Testis (tissue), 2 donors: Measurements from ENCODE around the gene SMYD3.

ENCODE experiments used
- CTCF ChIP-seq, 3 experiments: fragments of 450-650 bp in 2 of 3; fragments of 200-600 bp in 1 of 3; sonication (generic) in 1 of 3; IDR thresholded peaks; one replicate each; pipeline ENCODE4 v1.5.1; 2016 to 2019; ENCODE audit warnings: antibody characterized with exemption in 3 of 3, mild to moderate bottlenecking in 2 of 3, moderate library complexity in 1 of 3
- POLR2A ChIP-seq: fragments of 450-650 bp; IDR thresholded peaks from one replicate; pipeline ENCODE4 v1.6.1; 2017; ENCODE audit warnings: antibody characterized with exemption, mild to moderate bottlenecking, moderate library complexity

- TF ChIP-seq CTCF (IDR thresholded peaks at IDR 0.05) (no peak), POLR2A (no peak)
These were observed 206.2 kb downstream of the SMYD3 start for GRCh38 chr1:246300626-246301549.
